CD4-positive, alpha-beta T cell treated with Interleukin-10 for 1 hour (primary cell): ENCODE data around the gene CUTC.
A peak's percentile ranks its signal among the peaks of the same experiment; 100 is the strongest.
"Not testable (repeated sequence)": the region's sequence is repeated elsewhere in the genome, so short reads cannot be mapped to it uniquely, and the experiment has no call there.

ENCODE experiments used
- DNase-seq: peaks from one replicate; pipeline ENCODE4 v3.0.0-alpha.2; 2020

CUTC gene

DNA sequence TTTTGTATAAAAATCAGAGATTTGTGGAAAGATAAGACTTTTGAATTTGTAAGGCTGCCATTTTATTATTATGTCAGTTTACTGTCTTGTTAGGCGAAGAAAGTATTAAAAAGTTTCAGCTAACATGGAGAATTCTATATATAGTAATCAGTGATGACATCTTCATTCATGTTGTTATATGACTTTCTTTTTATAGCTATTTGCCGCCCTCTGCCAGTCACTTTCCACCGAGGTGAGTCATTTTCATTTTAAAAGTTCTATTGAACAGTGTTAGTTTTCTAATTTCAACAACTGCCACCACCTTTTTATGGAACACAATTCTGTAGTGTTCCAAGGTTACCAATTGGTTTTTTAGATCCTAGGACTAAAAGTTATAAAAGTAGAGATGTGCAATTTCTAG lies 11.8 kb downstream of the CUTC start:
- DNase-seq: no peak

- DNase-seq: not testable (repeated sequence)
Observed at GRCh38 chr10:99746166-99746565, 14.1 kb downstream of the CUTC start.

GRCh38 chr10:99748823-99749451 lies 16.9 kb downstream of the CUTC start:
- DNase-seq: no peak

DNA sequence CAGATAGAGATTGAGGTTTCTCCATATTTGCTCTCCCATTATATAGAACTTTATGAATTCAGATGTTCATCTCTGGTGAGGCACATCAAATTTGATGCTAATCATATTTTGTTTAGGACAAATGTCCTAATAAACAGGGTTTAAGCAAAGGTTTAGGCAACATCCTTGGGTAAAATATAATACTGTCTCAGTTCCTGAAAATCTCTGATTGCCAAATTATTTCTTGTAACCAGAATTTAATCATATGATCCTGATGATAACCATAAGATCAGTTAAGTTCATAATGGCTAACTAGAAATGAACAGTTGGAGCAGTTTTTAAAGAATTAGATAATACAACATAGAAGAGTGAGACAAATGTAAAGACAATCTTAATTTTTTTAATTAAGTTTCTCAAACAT lies 18.6 kb downstream of the CUTC start:
- no peak for DNase-seq

DNA sequence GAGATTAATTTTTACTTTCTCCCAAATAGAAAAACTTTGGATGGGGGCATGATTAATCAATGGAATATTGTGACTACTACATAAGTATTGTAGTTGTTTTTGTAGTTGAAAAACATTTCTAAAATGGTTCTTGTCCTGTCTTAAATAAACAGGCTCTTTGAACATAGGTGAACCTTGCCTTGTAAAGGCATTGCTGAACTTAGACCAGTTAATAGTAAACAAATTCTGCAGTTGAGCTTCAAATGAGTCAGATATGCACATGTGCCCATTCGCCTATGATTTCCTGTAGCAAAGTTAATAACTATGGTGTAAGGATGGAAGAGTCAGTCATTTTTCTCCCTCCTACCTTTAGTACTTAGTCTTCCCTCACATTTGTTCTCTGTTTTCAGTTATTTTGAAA lies 22.6 kb downstream of the CUTC start:
- DNase-seq: no peak

- no peak for DNase-seq
Observed at GRCh38 chr10:99756159-99756558, 24.1 kb downstream of the CUTC start.

GRCh38 chr10:99758211-99758891 lies 26.3 kb downstream of the CUTC start:
- DNase-seq: no peak

- DNase-seq: no peak
Observed at GRCh38 chr10:99760321-99760720, 28.3 kb downstream of the CUTC start.

- no peak for DNase-seq
Observed at GRCh38 chr10:99761365-99761764, 29.3 kb downstream of the CUTC start.

DNA sequence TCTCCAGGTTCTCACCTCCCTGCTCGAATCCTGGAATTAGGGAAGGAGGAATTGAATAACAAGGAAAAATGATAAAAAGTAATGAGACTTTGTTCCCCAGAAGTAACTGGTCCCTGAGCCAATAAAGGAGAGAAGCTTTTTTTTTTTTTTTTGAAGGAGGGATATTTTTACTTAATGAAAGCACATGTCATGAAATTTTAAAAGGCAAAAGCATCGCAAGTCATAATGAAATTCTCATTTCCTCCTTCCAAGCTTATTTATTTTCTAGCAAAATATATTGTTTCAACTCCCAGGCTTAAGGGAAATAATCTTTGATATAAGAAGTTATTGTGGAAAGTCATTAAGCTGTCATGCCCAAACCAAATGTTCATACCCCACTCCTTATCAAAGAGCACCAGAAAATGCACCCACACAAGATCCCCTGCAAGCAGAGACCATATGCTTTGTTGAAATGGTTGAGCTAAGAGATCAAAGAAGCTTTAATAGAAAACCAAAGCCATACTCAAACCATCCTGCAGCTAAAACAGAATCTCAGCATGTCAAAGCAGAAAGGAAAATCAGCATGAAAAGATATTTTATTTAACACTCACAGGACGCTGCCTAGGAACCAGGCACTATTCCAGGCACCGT lies 33.8 kb downstream of the CUTC start:
- DNase-seq: no peak

- peak; percentile 2 for DNase-seq
Observed at GRCh38 chr10:99766302-99766681, 34.3 kb downstream of the CUTC start.

GRCh38 chr10:99767901-99768300 lies 35.9 kb downstream of the CUTC start:
- no peak for DNase-seq

- no peak for DNase-seq
Observed at GRCh38 chr10:99768556-99768955, 36.5 kb downstream of the CUTC start.

DNA sequence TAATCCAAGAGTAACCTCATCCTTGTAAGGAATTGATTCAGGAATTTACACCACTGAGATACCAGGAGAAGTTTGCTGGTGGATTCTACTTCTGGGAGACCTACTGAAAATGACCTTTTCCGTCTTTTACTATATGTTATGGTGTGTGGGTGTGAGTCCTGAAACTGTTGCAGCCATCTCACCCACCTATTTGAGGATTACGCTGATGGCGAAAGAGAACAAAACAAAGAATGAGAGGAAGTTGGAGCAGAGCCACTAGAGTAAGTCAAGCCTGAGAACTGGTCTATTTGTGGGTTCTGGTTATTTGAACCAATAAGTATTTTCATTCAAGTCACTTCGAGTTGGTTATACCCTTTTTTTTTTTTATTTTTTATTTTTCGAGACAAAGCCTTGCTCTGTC lies 37.7 kb downstream of the CUTC start:
- no peak for DNase-seq

DNA sequence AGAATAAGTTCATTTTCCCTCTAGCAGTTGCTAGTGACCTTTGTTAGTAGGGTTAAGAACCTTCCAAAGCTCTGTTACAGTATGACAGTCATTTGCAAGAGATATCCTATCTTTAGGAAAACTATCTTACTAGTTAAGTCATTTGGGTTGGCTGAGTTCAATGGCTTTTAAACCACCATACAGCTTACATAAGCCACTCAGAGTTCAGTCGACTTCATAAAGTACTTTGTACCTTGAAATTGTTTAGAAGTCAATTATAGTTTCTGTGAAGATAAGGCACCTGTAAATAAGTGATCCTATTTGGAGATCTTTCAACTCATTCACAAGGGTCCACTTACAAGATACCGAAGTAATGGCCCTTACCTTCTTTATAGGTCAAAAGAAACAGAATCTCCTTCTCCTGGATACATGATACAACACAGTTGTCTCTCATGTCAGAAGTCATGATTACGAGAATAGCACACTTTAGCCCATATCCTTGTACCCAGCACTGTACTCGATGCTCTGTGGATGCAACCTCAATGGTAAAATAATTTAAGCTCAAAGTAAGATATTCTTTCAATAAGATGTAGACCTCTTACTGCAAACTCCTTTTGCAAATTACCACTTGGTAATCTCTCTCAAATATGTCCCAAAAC lies 38.5 kb downstream of the CUTC start:
- DNase-seq: no peak

DNA sequence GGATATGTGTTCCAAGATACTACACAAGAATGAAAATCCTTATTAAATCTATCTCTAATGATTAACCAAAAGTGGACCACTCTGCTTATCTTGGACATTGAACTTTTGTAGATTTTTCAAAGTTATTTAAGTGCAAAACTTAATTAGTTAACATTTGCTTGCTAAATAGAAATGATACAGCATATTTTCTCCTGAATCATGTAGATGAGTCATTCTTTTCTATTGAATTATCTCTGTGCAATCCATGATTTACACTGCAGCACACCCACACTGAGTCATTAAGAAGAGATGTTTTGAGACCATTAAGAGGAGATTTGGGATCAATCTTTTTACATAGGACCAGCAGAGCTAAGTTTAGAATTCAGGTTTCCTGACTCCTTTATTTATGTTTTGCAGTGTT lies 43.8 kb downstream of the CUTC start:
- no peak for DNase-seq

- no peak for DNase-seq
Observed at GRCh38 chr10:99777918-99778714, 46.1 kb downstream of the CUTC start.

- DNase-seq: no peak
Observed at GRCh38 chr10:99779335-99779734, 47.3 kb downstream of the CUTC start.

- DNase-seq: no peak
Observed at GRCh38 chr10:99781734-99782429, 49.8 kb downstream of the CUTC start.

DNA sequence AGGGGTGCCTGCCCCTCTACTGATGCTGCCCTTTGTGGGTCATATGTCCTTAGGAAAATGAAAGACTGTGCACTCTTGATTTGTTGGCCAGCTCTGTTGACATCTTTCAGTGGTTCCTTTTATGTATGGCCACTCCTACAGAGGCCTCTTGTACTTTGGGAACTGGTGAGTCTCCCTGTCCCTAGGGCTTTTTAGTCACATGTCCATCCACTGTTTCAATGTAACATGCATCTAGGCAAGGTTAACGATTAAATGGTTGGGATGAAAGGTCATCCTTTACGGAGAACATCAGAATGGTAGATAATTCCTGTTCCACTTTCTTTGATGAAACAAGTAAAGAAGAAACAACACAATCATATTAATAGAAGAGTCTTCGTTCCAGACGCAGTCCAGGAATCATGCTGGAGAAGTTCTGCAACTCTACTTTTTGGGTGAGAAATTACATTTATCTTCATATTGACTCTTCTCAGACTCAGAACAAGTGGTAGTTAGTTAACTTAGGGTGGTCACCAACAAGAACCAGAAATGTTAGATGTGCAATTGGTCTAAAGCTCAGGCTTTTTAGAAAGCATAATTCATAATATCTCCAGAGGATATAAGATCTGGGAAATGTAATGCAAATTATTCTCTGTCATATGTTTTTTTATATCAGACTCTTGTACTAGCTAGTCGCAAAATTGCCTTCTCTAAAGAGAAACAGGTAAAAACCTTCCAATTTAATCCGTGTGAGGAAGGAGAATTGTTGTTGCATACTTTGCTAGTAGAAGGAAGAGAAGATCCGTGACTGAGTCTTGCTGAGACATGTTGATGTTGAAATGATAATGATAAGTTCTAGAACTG lies 50.6 kb downstream of the CUTC start, which contains the start of gene ABCC2:
Gene ABCC2 (plus strand): TSS at position 194 of the 840 bp plus-strand sequence. CDS start 205 bp downstream, at position 399.
- no peak for DNase-seq

DNA sequence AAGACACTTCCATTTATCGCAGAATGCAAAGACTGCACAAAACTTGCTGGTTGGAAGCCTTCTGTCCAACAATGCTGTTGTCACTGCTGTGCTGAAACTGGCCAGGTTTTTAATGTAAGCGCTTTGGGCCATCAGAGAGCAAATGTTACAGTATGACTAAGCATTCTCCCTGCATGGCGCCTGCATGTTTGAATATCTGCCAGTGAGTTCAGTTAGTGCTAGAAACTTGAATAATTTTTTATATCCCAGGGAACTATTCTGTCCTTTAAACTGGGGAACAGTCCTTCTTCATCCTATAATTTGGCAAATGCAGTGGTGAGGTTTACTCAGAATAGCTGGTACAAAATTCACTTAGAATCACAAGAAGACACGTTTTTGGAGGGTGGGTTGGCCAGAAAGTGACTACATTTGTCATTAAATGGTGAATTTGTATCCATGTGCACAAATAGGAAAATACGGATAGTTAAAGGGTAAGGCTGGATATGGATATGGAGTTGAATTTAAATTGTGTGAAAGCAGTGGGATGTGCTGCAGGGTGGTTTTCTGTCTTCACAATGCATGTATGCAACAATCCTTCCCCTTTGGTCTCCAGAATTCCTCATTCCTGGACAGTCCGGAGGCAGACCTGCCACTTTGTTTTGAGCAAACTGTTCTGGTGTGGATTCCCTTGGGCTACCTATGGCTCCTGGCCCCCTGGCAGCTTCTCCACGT lies 52.1 kb downstream of the CUTC start:
- DNase-seq: no peak
